ENCODE measurements around the gene PIP4K2A. TPM values are rescaled to one million over a fixed set of nuclear protein-coding genes. Genes with fewer than 3 reads are reported as not detected.

PIP4K2A gene
- total RNA-seq, 4 donors from 2014 or later, result 7.4 to 60.3 (median 9.9) TPM

GRCh38 chr10:22597138-22597537 is 117.2 kb downstream of the PIP4K2A start:
- H3K9me3 ChIP-seq, result no peaks in the 10 kb centered on the region
- no peak overlapping the region for H3K27ac ChIP-seq
- no peaks in the 10 kb centered on the region for H3K4me1 ChIP-seq
- TF ChIP-seq POLR2A (IDR thresholded peaks at IDR 0.05), result no peak
- no peak for TF ChIP-seq POLR2AphosphoS5 (IDR thresholded peaks at IDR 0.05)
- no peak for TF ChIP-seq CTCF (IDR thresholded peaks at IDR 0.05)
- no peak for TF ChIP-seq EP300 (IDR thresholded peaks at IDR 0.05)
- peaks cover 7% of the 10 kb centered on the region for H3K36me3 ChIP-seq
- H3K4me3 ChIP-seq, result no peak overlapping the region
- WGBS, result 80% methylated on average over 5 of the region's 5 CpGs
- DNase-seq (ENCODE audit: low spot score in 2 of 2), result no peak
- H3K27me3 ChIP-seq, result no peaks in the 10 kb centered on the region

GRCh38 chr10:22593636-22594198 is 120.7 kb downstream of the PIP4K2A start:
- DNase-seq (ENCODE audit: low spot score in 2 of 2), result no peak
- Histone ChIP-seq H3K36me3 (peaks cover 17% of the 10 kb centered on the region), H3K4me3 (no peak overlapping the region), H3K27me3 (no peaks in the 10 kb centered on the region), H3K9me3 (no peaks in the 10 kb centered on the region), H3K4me1 (no peaks in the 10 kb centered on the region), H3K27ac (no peak overlapping the region)
- WGBS, result 78% methylated on average over 3 of the region's 3 CpGs
- TF ChIP-seq EP300 (IDR thresholded peaks at IDR 0.05) (no peak), POLR2A (IDR thresholded peaks at IDR 0.05) (no peak), CTCF (IDR thresholded peaks at IDR 0.05) (no peak), POLR2AphosphoS5 (IDR thresholded peaks at IDR 0.05) (no peak)

GRCh38 chr10:22593026-22593425 is 121.4 kb downstream of the PIP4K2A start:
- Histone ChIP-seq H3K36me3 (peaks cover 22% of the 10 kb centered on the region), H3K9me3 (no peaks in the 10 kb centered on the region), H3K4me3 (no peak overlapping the region), H3K27ac (no peak overlapping the region), H3K27me3 (no peaks in the 10 kb centered on the region), H3K4me1 (no peaks in the 10 kb centered on the region)
- no peak for TF ChIP-seq CTCF (IDR thresholded peaks at IDR 0.05)
- TF ChIP-seq POLR2AphosphoS5 (IDR thresholded peaks at IDR 0.05), result no peak
- no peak for TF ChIP-seq POLR2A (IDR thresholded peaks at IDR 0.05)
- TF ChIP-seq EP300 (IDR thresholded peaks at IDR 0.05), result no peak
- DNase-seq (ENCODE audit: low spot score in 2 of 2), result no peak
- 96% methylated on average over 3 of the region's 3 CpGs for WGBS

- no peak for DNase-seq (ENCODE audit: low spot score in 2 of 2)
- no peaks in the 10 kb centered on the region for H3K9me3 ChIP-seq
- no peaks in the 10 kb centered on the region for H3K4me1 ChIP-seq
- TF ChIP-seq EP300 (IDR thresholded peaks at IDR 0.05) (no peak), POLR2AphosphoS5 (IDR thresholded peaks at IDR 0.05) (no peak), POLR2A (IDR thresholded peaks at IDR 0.05) (no peak), CTCF (IDR thresholded peaks at IDR 0.05) (no peak)
- H3K27ac ChIP-seq, result no peak overlapping the region
- H3K4me3 ChIP-seq, result no peak overlapping the region
- H3K27me3 ChIP-seq, result no peaks in the 10 kb centered on the region
- 70% methylated on average over 6 of the region's 6 CpGs for WGBS
- H3K36me3 ChIP-seq, result peaks cover 29% of the 10 kb centered on the region
These were observed 124.4 kb downstream of the PIP4K2A start for GRCh38 chr10:22589851-22590514.

GRCh38 chr10:22588462-22588861 is 125.9 kb downstream of the PIP4K2A start:
- WGBS, result 97% methylated on average over 1 of the region's 1 CpG
- no peaks in the 10 kb centered on the region for H3K4me1 ChIP-seq

More at GRCh38 chr10:22588462-22588861, 125.9 kb downstream of the PIP4K2A start:
- no peak for TF ChIP-seq CTCF (IDR thresholded peaks at IDR 0.05)
- no peak for TF ChIP-seq EP300 (IDR thresholded peaks at IDR 0.05)
- no peak for TF ChIP-seq POLR2A (IDR thresholded peaks at IDR 0.05)
- Histone ChIP-seq H3K36me3 (peaks cover 29% of the 10 kb centered on the region), H3K9me3 (no peaks in the 10 kb centered on the region), H3K4me3 (no peak overlapping the region), H3K27ac (no peak overlapping the region), H3K27me3 (no peaks in the 10 kb centered on the region)
- no peak for DNase-seq (ENCODE audit: low spot score in 2 of 2)

All from suprapubic skin (tissue), 4 donors.